HEK293T (cell line): ENCODE results near the gene KIF17.

ENCODE experiments used
- FOXM1 ChIP-seq: fragments of 450-650 bp; IDR thresholded peaks from 2 replicates; pipeline ENCODE4 v1.6.1; 2017; ENCODE audit warnings: mild to moderate bottlenecking, borderline replicate concordance
- SP1 ChIP-seq: fragments of 450-650 bp; IDR thresholded peaks from 2 replicates; pipeline ENCODE4 v1.6.1; 2017
- ZNF384 ChIP-seq: fragments of 450-650 bp; IDR thresholded peaks from 2 replicates; pipeline ENCODE4 v1.6.1; 2016

DNA sequence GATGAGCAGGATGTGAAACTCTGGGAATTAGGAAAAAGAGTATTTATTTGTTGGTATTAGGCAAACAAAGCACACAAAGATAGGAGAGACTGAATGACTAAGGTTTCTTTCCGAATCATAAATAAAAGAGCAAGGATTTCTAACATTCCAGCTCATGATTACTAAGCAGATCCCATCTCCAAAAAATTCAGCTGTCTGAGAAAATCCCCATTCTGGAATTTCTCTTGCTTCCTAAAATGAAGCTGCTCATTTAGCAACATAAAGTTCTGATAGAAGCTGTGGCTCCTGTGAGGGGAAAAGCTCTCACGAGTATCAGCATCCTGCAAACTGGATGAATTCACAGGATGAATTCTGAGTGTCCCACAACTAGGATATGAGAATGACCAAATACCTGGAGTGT, 21.4 kb upstream of the KIF17 start:
- no peak for TF ChIP-seq ZNF384
- TF ChIP-seq SP1, result no peak
- TF ChIP-seq FOXM1, result no peak
